Measurements from ENCODE around the gene KLF6.

GRCh38 chr10:3829156-3830050 lies 44.4 kb upstream of the KLF6 start:
- no peak for TF ChIP-seq EP300 (IDR thresholded peaks at IDR 0.05)
- TF ChIP-seq CTCF (IDR thresholded peaks at IDR 0.05) = no peak
